Panc1 (cell line): ENCODE data around the gene SLC4A8. TPM values are rescaled to one million over a fixed set of nuclear protein-coding genes. Genes with fewer than 3 reads are reported as not detected.

Experiments used
- ATAC-seq: fragments of 200-7000 bp; cut with Tn5 transposase; 2 replicates; pipeline ENCODE4 v1.9.1; 2020; ENCODE audit warnings: mild to moderate bottlenecking, moderate library complexity
- BruUV-seq: library from RNA; stranded (reverse); fragments of 400-500 nt; replicated peaks from 2 replicates; lab custom pipeline; 2021; lab: Mats Ljungman, UMichigan
- CTCF ChIA-PET: fragments of 300-600 bp; sonication (Branson Sonifier 250); formaldehyde crosslinking; loops from one replicate; lab custom pipeline; 2022; ENCODE audit warnings: antibody characterized with exemption; lab: Charles Lee
- POLR2A ChIA-PET: fragments of 300-600 bp; sonication (Branson Sonifier 250); formaldehyde crosslinking; loops from one replicate; lab custom pipeline; 2022; ENCODE audit warnings: antibody characterized with exemption; lab: Charles Lee
- DNase-seq: peaks from one replicate; pipeline ENCODE4 v3.0.0-alpha.2; 2010; ENCODE audit warnings: low read depth, low spot score
- H3K27ac ChIP-seq: 2 replicates; pipeline ENCODE4 v1.5.1; 2011; ENCODE audit warnings: mild to moderate bottlenecking, low read length, inconsistent platforms
- H3K27me3 ChIP-seq: fragments of 200-500 bp; sonication (Bioruptor generic); 2 replicates; pipeline ENCODE4 v1.6.0; 2014; ENCODE audit warnings: low read length, inconsistent platforms; ENCODE audit not compliant: control insufficient read depth, insufficient read depth
- H3K36me3 ChIP-seq: fragments of 200-500 bp; sonication (Bioruptor generic); 2 replicates; pipeline ENCODE4 v1.5.1; 2014; ENCODE audit warnings: inconsistent platforms, mild to moderate bottlenecking, low read length, moderate library complexity; ENCODE audit not compliant: control insufficient read depth, insufficient read depth
- H3K4me1 ChIP-seq: 2 replicates; pipeline ENCODE4 v1.5.1; 2011; ENCODE audit warnings: inconsistent platforms, mild to moderate bottlenecking, low read length, moderate library complexity; ENCODE audit not compliant: control insufficient read depth, insufficient read depth
- H3K4me3 ChIP-seq, 2 experiments: 2 replicates each; pipeline ENCODE4 v1.5.1; 2011 to 2012; ENCODE audit warnings: low read depth in 2 of 2, low read length in 2 of 2, mild to moderate bottlenecking in 2 of 2, inconsistent platforms in 1 of 2, moderate library complexity in 1 of 2
- H3K9me3 ChIP-seq: fragments of 200-500 bp; sonication (Bioruptor generic); 2 replicates; pipeline ENCODE4 v1.5.1; 2014; ENCODE audit warnings: low read depth, mild to moderate bottlenecking, inconsistent platforms, low read length, moderate library complexity; ENCODE audit not compliant: control insufficient read depth, insufficient read depth
- POLR2AphosphoS5 ChIP-seq: IDR thresholded peaks from 2 replicates; pipeline ENCODE4 v1.6.1; 2012; ENCODE audit warnings: mild to moderate bottlenecking, low read depth, low read length, moderate library complexity
- SIN3A ChIP-seq: IDR thresholded peaks from 2 replicates; pipeline ENCODE4 v1.6.1; 2012; ENCODE audit warnings: low read depth, mild to moderate bottlenecking, low read length, moderate library complexity, borderline replicate concordance; ENCODE audit not compliant: insufficient read depth
- TCF7L2 ChIP-seq: IDR thresholded peaks from 2 replicates; pipeline ENCODE4 v1.6.1; 2011; ENCODE audit warnings: mild to moderate bottlenecking, low read depth, low read length, inconsistent platforms
- in situ Hi-C: cut with HindIII; loops from 2 replicates; pipeline ENCODE4 v1.10.0; 2016; ENCODE audit warnings: low sequenced_read_pairs, low pct_unique_long_range_greater_than_20kb
- intact Hi-C: fragments of 100-400 bp; cut with micrococcal nuclease; formaldehyde crosslinking; loops from one replicate; pipeline ENCODE4 v1.10.0; 2022; ENCODE audit not compliant: unreplicated experiment
- total RNA-seq: library from RNA; stranded (reverse); gene quantifications from one replicate; pipeline ENCODE4 v1.2.1, GENCODE V29; 2021; ENCODE audit not compliant: unreplicated experiment
- TF ChIP-seq, protein P1 (sequence below), 2 experiments: IDR thresholded peaks; 2 replicates each; pipeline ENCODE4 v1.6.1; 2011 to 2012; ENCODE audit warnings: low read depth in 2 of 2, control low read depth in 1 of 2, low read length in 1 of 2, mild to moderate bottlenecking in 1 of 2, moderate library complexity in 1 of 2; ENCODE audit not compliant: insufficient read depth in 1 of 2
- TF ChIP-seq, protein P2 (sequence below): fragments of 450-650 bp; IDR thresholded peaks from 2 replicates; pipeline ENCODE4 v1.5.1; 2017; ENCODE audit warnings: mild to moderate bottlenecking

SLC4A8 gene
- total RNA-seq, 1 experiment from 2014 or later: 18.8 TPM

DNA sequence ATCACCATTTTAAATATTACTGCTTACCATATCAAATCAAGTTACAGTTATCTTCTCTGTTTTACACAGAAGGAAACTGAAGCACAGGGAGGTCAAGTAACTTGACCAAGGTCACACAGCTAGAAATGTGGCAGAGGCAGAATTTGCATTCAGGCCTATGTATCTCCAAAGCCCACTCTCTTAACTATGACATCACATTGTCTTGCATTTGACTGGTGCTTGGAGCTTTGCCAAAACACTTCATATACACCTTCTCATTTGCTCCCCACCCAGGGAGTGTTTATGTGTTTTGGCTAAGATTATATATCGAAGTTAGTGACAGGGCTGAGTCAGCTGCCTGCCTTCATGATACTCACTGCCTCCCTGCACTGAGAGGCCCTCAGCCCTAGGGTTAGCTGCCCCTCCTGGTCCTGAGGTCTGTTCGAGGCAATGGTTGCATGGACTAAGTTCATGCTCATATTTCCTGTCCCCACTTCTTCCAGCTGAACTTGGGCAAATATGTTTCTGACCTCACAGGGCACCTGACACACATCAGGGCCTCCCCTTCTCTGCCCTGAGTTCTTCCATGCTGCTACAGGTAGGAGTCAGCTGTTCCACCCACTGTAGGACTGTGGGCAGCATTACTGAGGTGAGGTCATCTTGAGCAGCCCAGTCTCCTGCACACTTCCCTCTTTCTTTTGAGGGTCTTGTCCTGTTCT is 35.2 kb upstream of the SLC4A8 start:
- no peak overlapping the region for H3K4me3 ChIP-seq
- no peaks in the 10 kb centered on the region for H3K9me3 ChIP-seq
- TF ChIP-seq, protein P1, sequence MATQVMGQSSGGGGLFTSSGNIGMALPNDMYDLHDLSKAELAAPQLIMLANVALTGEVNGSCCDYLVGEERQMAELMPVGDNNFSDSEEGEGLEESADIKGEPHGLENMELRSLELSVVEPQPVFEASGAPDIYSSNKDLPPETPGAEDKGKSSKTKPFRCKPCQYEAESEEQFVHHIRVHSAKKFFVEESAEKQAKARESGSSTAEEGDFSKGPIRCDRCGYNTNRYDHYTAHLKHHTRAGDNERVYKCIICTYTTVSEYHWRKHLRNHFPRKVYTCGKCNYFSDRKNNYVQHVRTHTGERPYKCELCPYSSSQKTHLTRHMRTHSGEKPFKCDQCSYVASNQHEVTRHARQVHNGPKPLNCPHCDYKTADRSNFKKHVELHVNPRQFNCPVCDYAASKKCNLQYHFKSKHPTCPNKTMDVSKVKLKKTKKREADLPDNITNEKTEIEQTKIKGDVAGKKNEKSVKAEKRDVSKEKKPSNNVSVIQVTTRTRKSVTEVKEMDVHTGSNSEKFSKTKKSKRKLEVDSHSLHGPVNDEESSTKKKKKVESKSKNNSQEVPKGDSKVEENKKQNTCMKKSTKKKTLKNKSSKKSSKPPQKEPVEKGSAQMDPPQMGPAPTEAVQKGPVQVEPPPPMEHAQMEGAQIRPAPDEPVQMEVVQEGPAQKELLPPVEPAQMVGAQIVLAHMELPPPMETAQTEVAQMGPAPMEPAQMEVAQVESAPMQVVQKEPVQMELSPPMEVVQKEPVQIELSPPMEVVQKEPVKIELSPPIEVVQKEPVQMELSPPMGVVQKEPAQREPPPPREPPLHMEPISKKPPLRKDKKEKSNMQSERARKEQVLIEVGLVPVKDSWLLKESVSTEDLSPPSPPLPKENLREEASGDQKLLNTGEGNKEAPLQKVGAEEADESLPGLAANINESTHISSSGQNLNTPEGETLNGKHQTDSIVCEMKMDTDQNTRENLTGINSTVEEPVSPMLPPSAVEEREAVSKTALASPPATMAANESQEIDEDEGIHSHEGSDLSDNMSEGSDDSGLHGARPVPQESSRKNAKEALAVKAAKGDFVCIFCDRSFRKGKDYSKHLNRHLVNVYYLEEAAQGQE (IDR thresholded peaks at IDR 0.05; ENCODE audit: insufficient read depth in 1 of 2, low read depth in 2 of 2, low read length in 1 of 2): no peak
- TF ChIP-seq, protein P2, sequence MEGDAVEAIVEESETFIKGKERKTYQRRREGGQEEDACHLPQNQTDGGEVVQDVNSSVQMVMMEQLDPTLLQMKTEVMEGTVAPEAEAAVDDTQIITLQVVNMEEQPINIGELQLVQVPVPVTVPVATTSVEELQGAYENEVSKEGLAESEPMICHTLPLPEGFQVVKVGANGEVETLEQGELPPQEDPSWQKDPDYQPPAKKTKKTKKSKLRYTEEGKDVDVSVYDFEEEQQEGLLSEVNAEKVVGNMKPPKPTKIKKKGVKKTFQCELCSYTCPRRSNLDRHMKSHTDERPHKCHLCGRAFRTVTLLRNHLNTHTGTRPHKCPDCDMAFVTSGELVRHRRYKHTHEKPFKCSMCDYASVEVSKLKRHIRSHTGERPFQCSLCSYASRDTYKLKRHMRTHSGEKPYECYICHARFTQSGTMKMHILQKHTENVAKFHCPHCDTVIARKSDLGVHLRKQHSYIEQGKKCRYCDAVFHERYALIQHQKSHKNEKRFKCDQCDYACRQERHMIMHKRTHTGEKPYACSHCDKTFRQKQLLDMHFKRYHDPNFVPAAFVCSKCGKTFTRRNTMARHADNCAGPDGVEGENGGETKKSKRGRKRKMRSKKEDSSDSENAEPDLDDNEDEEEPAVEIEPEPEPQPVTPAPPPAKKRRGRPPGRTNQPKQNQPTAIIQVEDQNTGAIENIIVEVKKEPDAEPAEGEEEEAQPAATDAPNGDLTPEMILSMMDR: no peak
- no peak for TF ChIP-seq TCF7L2
- no peak for TF ChIP-seq SIN3A
- no peak for TF ChIP-seq POLR2AphosphoS5
- H3K27ac ChIP-seq: no peak overlapping the region
- H3K27me3 ChIP-seq: no peaks in the 10 kb centered on the region
- in situ Hi-C loops (no loop called here), intact Hi-C loops (no loop called here)
- peaks cover 6% of the 10 kb centered on the region; the same call in 1 of the 2 replicates for H3K4me1 ChIP-seq
- DNase-seq: no peak
- H3K36me3 ChIP-seq: peaks cover 3% of the 10 kb centered on the region; the same call in 1 of the 2 replicates
- no TSS peak for BruUV-seq
- POLR2A ChIA-PET: interaction anchor here (0.6 kb wide), 1 partner anchor 616 kb away, joined by 3 read pairs; no protein-coding TSS in a partner anchor
- no peak for ATAC-seq
- CTCF ChIA-PET: no interaction called here

DNA sequence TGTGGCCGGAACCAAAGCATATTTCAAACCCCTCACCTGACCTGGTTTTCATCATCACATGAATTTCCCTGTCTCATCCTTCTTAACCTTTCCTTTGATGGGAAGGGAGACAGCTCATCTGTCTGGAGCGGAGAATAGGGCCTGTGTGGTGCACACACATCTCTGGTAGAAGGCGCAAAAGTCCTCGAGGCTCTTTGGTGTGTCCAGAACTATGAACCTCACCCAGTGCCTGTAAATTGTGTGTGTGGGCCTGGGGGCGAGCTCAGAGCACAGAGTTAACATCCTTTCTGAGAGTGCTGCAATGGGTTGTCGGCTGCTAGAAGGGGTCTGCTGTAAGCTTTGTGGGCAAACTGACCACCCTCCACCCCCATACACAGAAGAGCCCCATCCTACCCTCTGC is 34.2 kb upstream of the SLC4A8 start:
- no peaks in the 10 kb centered on the region for H3K9me3 ChIP-seq
- ATAC-seq (no peak), DNase-seq (no peak)
- H3K27me3 ChIP-seq: no peaks in the 10 kb centered on the region
- intact Hi-C loops: no loop called here
- ChIA-PET CTCF (no interaction called here), POLR2A (no interaction called here)
- in situ Hi-C loops: no loop called here
- H3K4me1 ChIP-seq: peaks cover 6% of the 10 kb centered on the region; the same call in 1 of the 2 replicates
- H3K4me3 ChIP-seq: no peak overlapping the region; a peak in 1 of 4 replicates
- TF ChIP-seq, protein P1 (IDR thresholded peaks at IDR 0.05; ENCODE audit: insufficient read depth in 1 of 2, low read depth in 2 of 2, low read length in 1 of 2): no peak
- TF ChIP-seq SIN3A (no peak), POLR2AphosphoS5 (no peak), TCF7L2 (no peak)
- TF ChIP-seq, protein P2: no peak
- peaks cover 3% of the 10 kb centered on the region; the same call in 1 of the 2 replicates for H3K36me3 ChIP-seq
- no peak overlapping the region for H3K27ac ChIP-seq
- BruUV-seq: no TSS peak
